Upper lobe of right lung (tissue), 1 donor: ENCODE measurements around the gene ADCK2. TPM values are rescaled to one million over a fixed set of nuclear protein-coding genes. Genes with fewer than 3 reads are reported as not detected.

ENCODE experiments used
- ATAC-seq: fragments of 200-7000 bp; cut with Tn5 transposase; one replicate; pipeline ENCODE4 v1.9.1; 2020; ENCODE audit warnings: mild to moderate bottlenecking, moderate library complexity
- DNase-seq: peaks from one replicate; pipeline ENCODE4 v3.0.0-alpha.2; 2020
- H3K27ac ChIP-seq: fragments of 200-600 bp; one replicate; pipeline ENCODE4 v1.8.0; 2022
- H3K27me3 ChIP-seq: fragments of 200-600 bp; one replicate; pipeline ENCODE4 v1.8.0; 2022; ENCODE audit warnings: mild to moderate bottlenecking
- H3K36me3 ChIP-seq: fragments of 200-600 bp; one replicate; pipeline ENCODE4 v1.8.0; 2022
- H3K4me1 ChIP-seq: fragments of 200-600 bp; one replicate; pipeline ENCODE4 v1.8.0; 2022
- H3K4me3 ChIP-seq: fragments of 200-600 bp; one replicate; pipeline ENCODE4 v1.8.0; 2022; ENCODE audit warnings: mild to moderate bottlenecking
- H3K9me3 ChIP-seq: fragments of 200-600 bp; one replicate; pipeline ENCODE4 v1.8.0; 2022
- CTCF ChIP-seq: fragments of 200-600 bp; IDR thresholded peaks from one replicate; pipeline ENCODE4 v1.8.0; 2022; ENCODE audit warnings: antibody characterized with exemption
- intact Hi-C: fragments of 100-400 bp; cut with DNase I; formaldehyde crosslinking; loops from one replicate; pipeline ENCODE4 v1.11.0; 2022
- total RNA-seq: library from RNA; stranded (reverse); fragmentation: NEBNext Ultra II Directional; extraction: Animal tissue kit (Norgen Biotek cat#: 25700); gene quantifications from one replicate; pipeline ENCODE4 v1.2.1, GENCODE V29; 2021
- donor health status: DM: no; HTN: yes; CAD: no; lungs with severe emphysema.

ADCK2 gene
- total RNA-seq, 1 donor from 2014 or later = 18.2 TPM

- Histone ChIP-seq H3K4me3 (no peak overlapping the region), H3K36me3 (peaks cover 37% of the 10 kb centered on the region), H3K27ac (no peak overlapping the region), H3K9me3 (no peaks in the 10 kb centered on the region), H3K4me1 (no peaks in the 10 kb centered on the region), H3K27me3 (no peaks in the 10 kb centered on the region)
- intact Hi-C loops = no loop called here
- TF ChIP-seq CTCF = no peak
- no peak for ATAC-seq
- no peak for DNase-seq
Measured at GRCh38 chr7:140744005-140744404, 71.3 kb downstream of the ADCK2 start.

Other genes starting within 250 kb of the ADCK2 start
- 84.4 TPM for gene MKRN1, start 193.4 kb upstream of the ADCK2 start, total RNA-seq
- gene DENND2A, start 32.1 kb upstream of the ADCK2 start, total RNA-seq = 26.2 TPM
- gene NDUFB2, start 23.8 kb downstream of the ADCK2 start, total RNA-seq = 160 TPM